Activated T-helper 17 cell treated with anti-CD3 and anti-CD28 coated beads, Interleukin-2, amount 50 U/mL, for 72 hours (primary cell): ENCODE measurements around the gene PEX6. TPM values are rescaled to one million over a fixed set of nuclear protein-coding genes. Genes with fewer than 3 reads are reported as not detected.
"Not testable (repeated sequence)": the region's sequence is repeated elsewhere in the genome, so short reads cannot be mapped to it uniquely, and the experiment has no call there.

Experiments used
- ATAC-seq: fragments of 150-1000 bp; cut with Tn5 transposase; replicated peaks from 2 replicates; pipeline ENCODE4 v1.10.0; 2021; ENCODE audit warnings: mild to moderate bottlenecking, moderate library complexity
- H3K27ac Mint-ChIP-seq: one replicate; pipeline ENCODE4 v1.8.0; 2022; ENCODE audit warnings: mixed read lengths
- H3K27me3 Mint-ChIP-seq: one replicate; pipeline ENCODE4 v1.8.0; 2022; ENCODE audit warnings: mixed read lengths
- H3K36me3 Mint-ChIP-seq: one replicate; pipeline ENCODE4 v1.8.0; 2022; ENCODE audit warnings: low read depth, mild to moderate bottlenecking, mixed read lengths
- H3K4me1 Mint-ChIP-seq: one replicate; pipeline ENCODE4 v1.8.0; 2022; ENCODE audit warnings: mixed read lengths
- H3K4me3 Mint-ChIP-seq: one replicate; pipeline ENCODE4 v1.8.0; 2022; ENCODE audit warnings: mild to moderate bottlenecking, mixed read lengths
- H3K9me3 Mint-ChIP-seq: one replicate; pipeline ENCODE4 v1.8.0; 2022; ENCODE audit warnings: mixed read lengths
- total RNA-seq, 2 donors: library from RNA; stranded (reverse); gene quantifications; one replicate each; pipeline ENCODE4 v1.2.3, GENCODE V29; 2022

PEX6 gene
- total RNA-seq, 2 donors from 2014 or later = 9.6 to 16.4 TPM

DNA sequence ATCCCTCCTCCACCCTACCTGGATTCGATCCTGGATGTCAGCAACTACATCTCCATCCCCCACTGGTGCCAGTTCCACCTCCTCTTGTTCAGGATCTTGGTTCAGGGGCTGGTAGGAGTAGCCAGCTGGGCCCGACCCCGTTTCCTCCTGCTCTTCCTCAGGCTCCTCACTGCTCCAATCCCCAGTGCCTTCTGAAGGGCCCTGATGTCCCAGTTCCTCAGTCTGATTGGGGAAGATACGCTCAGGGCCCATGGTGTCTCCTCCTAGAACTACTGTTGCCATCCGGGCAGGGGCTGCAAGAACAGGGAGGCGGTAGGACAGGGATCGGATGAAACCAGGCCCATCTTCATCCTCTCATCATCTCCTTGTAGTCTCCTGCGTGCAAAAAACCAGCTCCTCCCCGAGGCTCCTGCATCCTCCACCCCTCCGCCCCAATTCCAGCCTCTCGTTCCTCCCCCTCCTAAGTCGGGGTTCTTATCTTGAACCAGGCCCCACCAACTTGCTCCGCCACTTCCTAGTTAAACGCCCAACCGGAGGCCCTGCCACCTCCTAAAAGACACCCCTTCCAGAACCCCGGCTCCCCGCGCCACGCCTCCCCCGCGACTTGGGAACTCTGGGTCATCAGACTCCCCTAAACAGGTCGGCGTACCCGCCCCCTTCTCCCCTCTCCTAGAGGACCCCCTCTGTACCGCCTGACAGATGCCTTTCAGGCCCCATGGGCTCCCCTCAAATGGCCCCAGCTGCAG, 34.3 kb upstream of the PEX6 start:
- no peaks in the 10 kb centered on the region for H3K9me3 Mint-ChIP-seq
- peaks cover 37% of the 10 kb centered on the region for H3K4me1 Mint-ChIP-seq
- H3K27me3 Mint-ChIP-seq = no peaks in the 10 kb centered on the region
- peak overlapping the region; percentile 96 for H3K27ac Mint-ChIP-seq
- H3K36me3 Mint-ChIP-seq = peaks cover 92% of the 10 kb centered on the region
- ATAC-seq = peak; percentile 43
- peak overlapping the region; percentile 94 for H3K4me3 Mint-ChIP-seq

DNA sequence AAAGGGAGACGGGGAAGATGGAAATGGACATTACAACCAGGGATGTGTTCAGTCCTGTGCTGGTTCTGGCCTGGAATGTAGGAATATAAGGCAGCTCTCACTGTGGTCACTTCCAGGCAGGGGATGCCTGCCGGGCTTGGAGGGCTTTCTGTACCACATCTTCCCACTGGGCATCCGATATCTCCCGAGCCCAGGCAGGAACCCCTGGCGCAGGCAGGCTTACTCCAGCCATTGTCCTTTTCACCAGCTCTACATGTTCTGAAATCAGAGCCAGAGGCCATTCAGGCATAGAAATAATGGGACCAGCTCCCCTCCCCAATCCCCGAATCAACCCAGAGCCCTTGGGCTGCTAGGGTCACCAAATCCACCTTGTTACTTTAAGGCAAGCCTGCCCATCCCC, 33.4 kb upstream of the PEX6 start:
- Mint-ChIP-seq H3K36me3 (peaks cover 92% of the 10 kb centered on the region), H3K27ac (peak overlapping the region; percentile 96), H3K9me3 (no peaks in the 10 kb centered on the region), H3K27me3 (no peaks in the 10 kb centered on the region), H3K4me1 (peaks cover 37% of the 10 kb centered on the region), H3K4me3 (peak overlapping the region; percentile 94)
- no peak for ATAC-seq

GRCh38 chr6:43011207-43011606, 32.2 kb upstream of the PEX6 start:
- Mint-ChIP-seq H3K4me3 (peak overlapping the region; percentile 94), H3K27me3 (no peaks in the 10 kb centered on the region), H3K4me1 (peaks cover 36% of the 10 kb centered on the region), H3K27ac (peak overlapping the region; percentile 96), H3K9me3 (no peaks in the 10 kb centered on the region), H3K36me3 (peaks cover 92% of the 10 kb centered on the region)
- no peak for ATAC-seq

GRCh38 chr6:43009124-43009523, 30.1 kb upstream of the PEX6 start:
- Mint-ChIP-seq H3K4me1 (peaks cover 25% of the 10 kb centered on the region), H3K27me3 (no peaks in the 10 kb centered on the region), H3K27ac (peak overlapping the region; percentile 48), H3K9me3 (no peaks in the 10 kb centered on the region), H3K36me3 (peaks cover 94% of the 10 kb centered on the region), H3K4me3 (no peak overlapping the region)
- ATAC-seq = no peak

- Mint-ChIP-seq H3K27ac (no peak overlapping the region), H3K9me3 (no peaks in the 10 kb centered on the region), H3K27me3 (no peaks in the 10 kb centered on the region), H3K4me3 (no peak overlapping the region), H3K4me1 (peaks cover 12% of the 10 kb centered on the region), H3K36me3 (peaks cover 74% of the 10 kb centered on the region)
- no peak for ATAC-seq
Measured at GRCh38 chr6:43007126-43007525, 28.1 kb upstream of the PEX6 start.

GRCh38 chr6:43006251-43006650, 27.3 kb upstream of the PEX6 start:
- no peaks in the 10 kb centered on the region for H3K27me3 Mint-ChIP-seq
- H3K27ac Mint-ChIP-seq = no peak overlapping the region
- H3K9me3 Mint-ChIP-seq = no peaks in the 10 kb centered on the region
- no peak for ATAC-seq
- no peak overlapping the region for H3K4me3 Mint-ChIP-seq
- H3K4me1 Mint-ChIP-seq = peaks cover 4% of the 10 kb centered on the region
- peaks cover 66% of the 10 kb centered on the region for H3K36me3 Mint-ChIP-seq

- H3K36me3 Mint-ChIP-seq = peaks cover 61% of the 10 kb centered on the region
- no peak overlapping the region for H3K4me3 Mint-ChIP-seq
- peaks cover 4% of the 10 kb centered on the region for H3K4me1 Mint-ChIP-seq
- H3K27ac Mint-ChIP-seq = no peak overlapping the region
- H3K27me3 Mint-ChIP-seq = no peaks in the 10 kb centered on the region
- H3K9me3 Mint-ChIP-seq = no peaks in the 10 kb centered on the region
- no peak for ATAC-seq
Measured at GRCh38 chr6:43005844-43006243, 26.9 kb upstream of the PEX6 start.

GRCh38 chr6:43001843-43002242, 22.9 kb upstream of the PEX6 start:
- no peak for ATAC-seq
- Mint-ChIP-seq H3K36me3 (peaks cover 21% of the 10 kb centered on the region), H3K9me3 (no peaks in the 10 kb centered on the region), H3K4me3 (no peak overlapping the region), H3K4me1 (no peaks in the 10 kb centered on the region), H3K27me3 (no peaks in the 10 kb centered on the region), H3K27ac (no peak overlapping the region)

DNA sequence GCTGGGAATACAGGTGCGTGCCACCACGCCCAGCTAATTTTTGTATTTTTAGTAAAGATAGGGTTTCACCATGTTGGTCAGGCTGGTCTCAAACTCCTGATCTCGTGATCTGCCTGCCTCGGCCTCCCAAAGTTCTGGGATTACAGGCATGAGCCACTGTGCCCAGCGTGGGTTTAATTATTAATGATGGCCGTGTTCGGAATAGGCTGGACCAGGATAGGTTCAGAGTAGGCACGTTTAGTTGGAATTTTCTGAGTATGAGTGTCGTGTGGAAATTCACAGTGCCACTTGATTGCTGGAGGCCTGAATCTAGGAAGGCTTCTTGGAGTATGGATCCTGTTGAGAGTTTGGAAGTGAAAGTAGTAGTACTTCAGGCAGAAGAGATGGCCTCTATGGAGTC, 19.2 kb upstream of the PEX6 start:
- H3K4me1 Mint-ChIP-seq, H3K4me3 Mint-ChIP-seq, H3K36me3 Mint-ChIP-seq, H3K27me3 Mint-ChIP-seq, ATAC-seq, H3K27ac Mint-ChIP-seq, H3K9me3 Mint-ChIP-seq: not testable (repeated sequence)

- Mint-ChIP-seq H3K27me3 (no peaks in the 10 kb centered on the region), H3K27ac (no peak overlapping the region), H3K4me3 (no peak overlapping the region), H3K36me3 (peaks cover 9% of the 10 kb centered on the region), H3K9me3 (no peaks in the 10 kb centered on the region), H3K4me1 (no peaks in the 10 kb centered on the region)
- ATAC-seq = no peak
Measured at GRCh38 chr6:42996513-42996912, 17.5 kb upstream of the PEX6 start.

GRCh38 chr6:42993445-42993844, 14.5 kb upstream of the PEX6 start:
- Mint-ChIP-seq H3K27me3 (no peaks in the 10 kb centered on the region), H3K4me1 (peaks cover 4% of the 10 kb centered on the region), H3K36me3 (peaks cover 33% of the 10 kb centered on the region), H3K4me3 (no peak overlapping the region), H3K9me3 (no peaks in the 10 kb centered on the region), H3K27ac (peak overlapping the region; percentile 21)
- no peak for ATAC-seq

DNA sequence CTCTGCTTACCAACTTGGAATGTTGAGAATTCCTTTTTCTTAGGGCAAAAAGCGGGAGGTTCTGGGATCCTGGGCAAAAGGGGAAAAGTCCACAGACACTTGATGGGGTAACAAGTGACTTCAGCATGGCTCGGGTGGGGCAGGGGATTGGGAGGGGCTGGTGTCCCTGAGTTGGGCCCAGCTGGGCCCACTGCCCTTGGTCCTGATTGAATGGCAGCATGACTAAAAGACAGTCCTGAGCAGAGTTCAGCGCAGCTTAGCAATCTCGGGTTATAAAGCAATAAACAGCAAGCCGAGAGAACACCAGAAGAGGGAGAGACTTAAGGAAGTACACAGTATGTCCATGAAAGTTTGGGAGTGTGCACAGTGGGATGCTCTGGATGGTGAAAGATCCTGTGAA, 10.9 kb upstream of the PEX6 start:
- peak overlapping the region; percentile 52 for H3K27ac Mint-ChIP-seq
- H3K9me3 Mint-ChIP-seq = no peaks in the 10 kb centered on the region
- H3K4me3 Mint-ChIP-seq = no peak overlapping the region
- H3K36me3 Mint-ChIP-seq = peaks cover 38% of the 10 kb centered on the region
- H3K4me1 Mint-ChIP-seq = peaks cover 21% of the 10 kb centered on the region
- no peak for ATAC-seq
- no peaks in the 10 kb centered on the region for H3K27me3 Mint-ChIP-seq

- Mint-ChIP-seq H3K4me3 (no peak overlapping the region), H3K27me3 (no peaks in the 10 kb centered on the region), H3K9me3 (no peaks in the 10 kb centered on the region), H3K4me1 (peaks cover 27% of the 10 kb centered on the region), H3K36me3 (peaks cover 34% of the 10 kb centered on the region), H3K27ac (peak overlapping the region; percentile 49)
- ATAC-seq = no peak
Measured at GRCh38 chr6:42988486-42989020, 9.6 kb upstream of the PEX6 start.

DNA sequence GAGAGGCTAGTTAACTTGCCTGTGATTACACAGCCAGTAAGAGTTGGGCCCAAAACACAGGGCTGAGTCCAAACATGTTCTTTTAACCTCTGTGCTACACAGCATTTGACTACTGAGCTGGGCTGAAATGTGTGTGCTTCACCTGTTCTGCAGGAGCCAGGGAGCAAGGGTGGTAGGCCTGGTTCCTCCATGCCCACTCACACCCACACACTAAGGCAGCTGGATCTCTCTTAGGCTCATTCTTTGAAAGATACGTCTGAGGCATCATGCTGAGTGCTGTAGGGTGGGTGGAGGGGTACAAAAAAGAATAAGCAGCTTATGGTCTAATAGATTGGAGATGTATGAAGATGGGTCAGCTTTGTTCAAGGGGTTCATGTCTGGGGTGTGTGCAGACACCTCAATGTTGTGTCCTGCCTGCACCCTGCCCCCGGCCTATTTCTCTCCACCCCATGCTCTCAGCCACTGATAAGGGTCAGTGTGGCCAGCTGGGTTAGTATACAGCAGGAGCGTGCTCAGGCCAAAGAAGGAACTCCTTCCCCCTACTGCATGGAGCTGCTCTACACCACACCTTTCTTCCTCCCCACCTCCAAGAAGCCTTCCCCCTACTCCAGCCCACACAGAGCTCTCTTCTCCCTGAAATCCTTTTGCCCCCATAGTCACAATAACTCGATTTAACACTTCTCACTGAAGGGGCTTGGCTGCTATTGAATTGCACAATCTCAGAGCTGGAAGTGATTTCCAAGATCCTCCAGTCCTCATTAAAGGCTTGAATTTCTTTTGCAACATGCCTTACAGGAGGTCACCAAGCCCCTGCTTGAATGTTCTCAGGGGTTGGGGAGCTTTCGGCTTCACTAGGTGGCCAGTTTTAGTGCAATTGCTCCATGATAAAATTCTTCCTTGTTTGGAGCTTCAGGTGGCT, 8.8 kb upstream of the PEX6 start:
- Mint-ChIP-seq H3K9me3 (no peaks in the 10 kb centered on the region), H3K4me3 (peak overlapping the region; percentile 91), H3K4me1 (peaks cover 27% of the 10 kb centered on the region), H3K27ac (peak overlapping the region; percentile 92), H3K27me3 (no peaks in the 10 kb centered on the region), H3K36me3 (peaks cover 30% of the 10 kb centered on the region)
- ATAC-seq = no peak
